GM12892 (cell line): Measurements from ENCODE around the gene ANKRD17.
A peak's percentile ranks its signal among the peaks of the same experiment; 100 is the strongest.

Experiments used
- DNase-seq: peaks from one replicate; pipeline ENCODE4 v3.0.0; 2011; ENCODE audit not compliant: insufficient read length
- FAIRE-seq: peaks from 2 replicates; lab custom pipeline; 2011; peaks lifted over from hg19 to GRCh38; lab: Jason Lieb, UNC
- POLR2A ChIP-seq: IDR thresholded peaks from 2 replicates; pipeline ENCODE4 v1.6.1; 2011; ENCODE audit warnings: low read depth, low read length, control low read depth
- POLR2AphosphoS5 ChIP-seq: IDR thresholded peaks from 2 replicates; pipeline ENCODE4 v1.6.1; 2011; ENCODE audit warnings: low read depth, low read length, control low read depth
- TAF1 ChIP-seq: IDR thresholded peaks from 2 replicates; pipeline ENCODE4 v1.6.1; 2011; ENCODE audit warnings: low read depth, mild to moderate bottlenecking, control low read depth, low read length, borderline replicate concordance

The ANKRD17 gene

GRCh38 chr4:73092868-73093267, 165.7 kb downstream of the ANKRD17 start:
- DNase-seq (no peak), FAIRE-seq (no peak)

GRCh38 chr4:73090738-73091137, 167.9 kb downstream of the ANKRD17 start:
- no peak for TF ChIP-seq POLR2A
- TF ChIP-seq POLR2AphosphoS5, result no peak
- TF ChIP-seq TAF1, result no peak
- FAIRE-seq (peak; percentile 40), DNase-seq (no peak)

More at GRCh38 chr4:73092868-73093267, 165.7 kb downstream of the ANKRD17 start:
- TF ChIP-seq TAF1, result no peak
- TF ChIP-seq POLR2AphosphoS5, result no peak
- TF ChIP-seq POLR2A, result no peak

- DNase-seq (no peak), FAIRE-seq (no peak)
- TF ChIP-seq POLR2A (no peak), TAF1 (no peak), POLR2AphosphoS5 (no peak)
Measured at GRCh38 chr4:73087871-73088270, 170.7 kb downstream of the ANKRD17 start.

GRCh38 chr4:73086095-73086868, 172.3 kb downstream of the ANKRD17 start:
- no peak for TF ChIP-seq POLR2A
- TF ChIP-seq TAF1, result no peak
- no peak for TF ChIP-seq POLR2AphosphoS5
- FAIRE-seq (peak; percentile 24), DNase-seq (no peak)

- DNase-seq, result no peak
- peak; percentile 51 for FAIRE-seq
- TF ChIP-seq TAF1 (no peak), POLR2AphosphoS5 (no peak), POLR2A (no peak)
Measured at GRCh38 chr4:73080789-73081188, 177.8 kb downstream of the ANKRD17 start.

- DNase-seq, result no peak
- FAIRE-seq, result no peak
- no peak for TF ChIP-seq POLR2A
- no peak for TF ChIP-seq POLR2AphosphoS5
- TF ChIP-seq TAF1, result no peak
Measured at GRCh38 chr4:73075832-73076231, 182.8 kb downstream of the ANKRD17 start.

- no peak; the same call in 1 of the 2 replicates for TF ChIP-seq POLR2AphosphoS5
- TF ChIP-seq POLR2A, result no peak
- TF ChIP-seq TAF1, result no peak
- no peak for FAIRE-seq
Measured at GRCh38 chr4:73070074-73070390, 188.6 kb downstream of the ANKRD17 start.

GRCh38 chr4:73069338-73070073, 189.1 kb downstream of the ANKRD17 start, which contains the start of gene COX18:
Gene COX18 (minus strand): TSS chr4:73069716. CDS start chr4:73069649, 67 bp downstream.
- TF ChIP-seq POLR2AphosphoS5 (peak; percentile 98), POLR2A (peak; percentile 95), TAF1 (peak; percentile 54)
- DNase-seq (peak; percentile 58), FAIRE-seq (peak; percentile 100)

More at GRCh38 chr4:73070074-73070390, 188.6 kb downstream of the ANKRD17 start:
- no peak for DNase-seq

GRCh38 chr4:73068491-73069337, 189.9 kb downstream of the ANKRD17 start:
- DNase-seq, result no peak
- FAIRE-seq, result peak; percentile 76
- no peak for TF ChIP-seq POLR2AphosphoS5
- no peak for TF ChIP-seq TAF1

GRCh38 chr4:73067971-73068394, 190.6 kb downstream of the ANKRD17 start:
- FAIRE-seq, result no peak
- DNase-seq, result no peak
- TF ChIP-seq POLR2AphosphoS5 (no peak), TAF1 (no peak), POLR2A (no peak)

- TF ChIP-seq POLR2AphosphoS5, result no peak
- TF ChIP-seq POLR2A, result no peak
- TF ChIP-seq TAF1, result no peak
- no peak for DNase-seq
- FAIRE-seq, result peak; percentile 65
Measured at GRCh38 chr4:73066928-73067327, 191.7 kb downstream of the ANKRD17 start.
